Fibroblast of lung (primary cell): ENCODE measurements around the gene CTSG.

Source experiments
- CTCF ChIP-seq, 2 donors: IDR thresholded peaks in 1 of 2; conservative IDR thresholded peaks in 1 of 2; 1 replicate in 1 of 2; 2 replicates in 1 of 2; pipeline ENCODE4 v1.5.1; 2011 to 2012; ENCODE audit warnings: low read length in 2 of 2, control low read depth in 1 of 2, inconsistent platforms in 1 of 2, low read depth in 1 of 2, mild to moderate bottlenecking in 1 of 2
- EZH2 ChIP-seq: IDR thresholded peaks from 2 replicates; pipeline ENCODE4 v1.5.1; 2012; ENCODE audit warnings: low read length, control low read depth, mild to moderate bottlenecking; ENCODE audit errors: missing control alignments

DNA sequence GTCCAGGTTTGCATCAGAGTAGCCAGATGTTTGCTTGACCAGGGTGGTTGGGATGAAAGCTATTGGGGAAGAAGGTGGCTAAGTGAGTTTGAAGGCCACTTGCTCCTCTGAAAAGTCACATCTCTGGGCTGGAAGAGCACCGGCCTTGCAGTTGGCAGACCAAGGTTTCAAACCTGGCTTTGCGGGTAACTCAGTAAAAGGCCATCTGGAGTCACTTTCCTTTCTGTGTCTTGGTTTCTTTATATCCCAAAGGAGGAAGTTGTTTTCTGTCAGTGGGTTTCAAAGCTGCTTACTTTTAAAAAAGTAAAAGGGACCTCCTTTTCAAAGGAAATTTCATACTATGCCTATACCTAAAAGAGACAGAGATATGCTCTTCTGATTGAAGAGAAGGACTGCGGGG, 41.8 kb downstream of the CTSG start:
- TF ChIP-seq CTCF (conservative IDR thresholded peaks at IDR 0.05 in 1 of 2, IDR thresholded peaks at IDR 0.05 in 1 of 2; ENCODE audit: low read depth in 1 of 2, low read length in 2 of 2) (no peak), EZH2 (no peak)
